Measurements from ENCODE around the gene CRYBG1.
"Not testable (repeated sequence)": the region's sequence is repeated elsewhere in the genome, so short reads cannot be mapped to it uniquely, and the experiment has no call there.

CRYBG1 gene

GRCh38 chr6:106588937-106589336, 228.4 kb downstream of the CRYBG1 start:
- DNase-seq (ENCODE audit: low read depth), result not testable (repeated sequence)

GRCh38 chr6:106591111-106591825, 230.8 kb downstream of the CRYBG1 start:
- DNase-seq (ENCODE audit: low read depth), result no peak

GRCh38 chr6:106599440-106599839, 238.9 kb downstream of the CRYBG1 start:
- DNase-seq (ENCODE audit: low read depth), result no peak

GRCh38 chr6:106600329-106600728, 239.8 kb downstream of the CRYBG1 start:
- DNase-seq (ENCODE audit: low read depth), result no peak

- DNase-seq (ENCODE audit: low read depth), result no peak
Measured at GRCh38 chr6:106608080-106608668, 247.7 kb downstream of the CRYBG1 start.

- DNase-seq (ENCODE audit: low read depth), result no peak
Measured at GRCh38 chr6:106609699-106610098, 249.2 kb downstream of the CRYBG1 start.

- DNase-seq (ENCODE audit: low read depth), result no peak
Measured at GRCh38 chr6:106611030-106611429, 250.5 kb downstream of the CRYBG1 start.

GRCh38 chr6:106612671-106613416, 252.3 kb downstream of the CRYBG1 start:
- no peak for DNase-seq (ENCODE audit: low read depth)

GRCh38 chr6:106613590-106613989, 253.1 kb downstream of the CRYBG1 start:
- no peak for DNase-seq (ENCODE audit: low read depth)

- no peak for DNase-seq (ENCODE audit: low read depth)
Measured at GRCh38 chr6:106614166-106614565, 253.6 kb downstream of the CRYBG1 start.

GRCh38 chr6:106614592-106615257, 254.2 kb downstream of the CRYBG1 start:
- no peak for DNase-seq (ENCODE audit: low read depth)

- no peak for DNase-seq (ENCODE audit: low read depth)
Measured at GRCh38 chr6:106617302-106617701, 256.8 kb downstream of the CRYBG1 start.

- no peak for DNase-seq (ENCODE audit: low read depth)
Measured at GRCh38 chr6:106617857-106618256, 257.3 kb downstream of the CRYBG1 start.

GRCh38 chr6:106618324-106618723, 257.8 kb downstream of the CRYBG1 start:
- no peak for DNase-seq (ENCODE audit: low read depth)

GRCh38 chr6:106619223-106619622, 258.7 kb downstream of the CRYBG1 start:
- DNase-seq (ENCODE audit: low read depth), result no peak

GRCh38 chr6:106620931-106621672, 260.6 kb downstream of the CRYBG1 start:
- DNase-seq (ENCODE audit: low read depth), result no peak

Measured in activated T-helper 1 cell treated with Interleukin-2 at 50 U/mL for 16 hours (primary cell).